ENCODE measurements around the gene ASIC1.

DNA sequence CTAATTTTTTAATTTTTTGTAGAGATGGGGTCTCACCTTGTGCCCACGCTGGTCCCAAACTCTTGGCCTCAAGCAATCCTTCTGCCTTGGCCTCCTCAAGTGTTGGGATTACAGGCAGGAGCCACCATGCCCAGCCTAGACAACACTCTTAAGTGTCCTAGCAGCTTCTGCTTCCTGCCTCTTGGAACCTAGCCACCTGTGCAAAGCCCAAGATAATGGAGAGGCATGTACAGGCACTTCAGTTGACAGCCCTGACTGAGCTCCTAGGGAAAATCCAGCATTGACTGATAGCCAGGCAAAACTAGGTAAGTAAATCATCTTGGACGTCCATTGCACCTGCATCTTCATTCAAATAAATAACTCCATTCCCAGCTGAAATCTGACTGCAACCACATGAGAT, 70.2 kb downstream of the ASIC1 start:
- TF ChIP-seq CTCF (IDR thresholded peaks at IDR 0.05) (no peak), POLR2A (IDR thresholded peaks at IDR 0.05) (no peak)
